WTC11 (cell line): ENCODE data around the gene DENND2C.

Experiments used
- ETV6 ChIP-seq: sonication (generic); formaldehyde crosslinking; IDR thresholded peaks from 2 replicates; pipeline ENCODE4 v1.8.1; 2022; ENCODE audit warnings: mild to moderate bottlenecking, missing genetic modification reagents
- NFE2L1 ChIP-seq: sonication (generic); formaldehyde crosslinking; IDR thresholded peaks from 2 replicates; pipeline ENCODE4 v1.8.1; 2023; ENCODE audit warnings: missing genetic modification reagents
- TCF7 ChIP-seq: sonication (generic); formaldehyde crosslinking; IDR thresholded peaks from 2 replicates; pipeline ENCODE4 v1.8.0; 2022; ENCODE audit warnings: mild to moderate bottlenecking, low read depth, missing genetic modification reagents, moderate library complexity
- TP53 ChIP-seq: sonication (generic); formaldehyde crosslinking; IDR thresholded peaks from 2 replicates; pipeline ENCODE4 v1.8.1; 2023; ENCODE audit warnings: mild to moderate bottlenecking, missing genetic modification reagents
- ZNF263 ChIP-seq: sonication (generic); formaldehyde crosslinking; IDR thresholded peaks from 2 replicates; pipeline ENCODE4 v1.8.1; 2022; ENCODE audit warnings: low read depth, mild to moderate bottlenecking, moderate library complexity, missing genetic modification reagents
- TF ChIP-seq, protein P1 (sequence below): fragments of 200-600 bp; IDR thresholded peaks from 2 replicates; pipeline ENCODE4 v1.8.0; 2022; ENCODE audit warnings: antibody characterized with exemption
- TF ChIP-seq, protein P2 (sequence below): sonication (generic); formaldehyde crosslinking; IDR thresholded peaks from 2 replicates; pipeline ENCODE4 v1.8.1; 2023; ENCODE audit warnings: mild to moderate bottlenecking, missing genetic modification reagents
- TF ChIP-seq, protein P3 (sequence below): sonication (generic); formaldehyde crosslinking; IDR thresholded peaks from 2 replicates; pipeline ENCODE4 v1.8.1; 2023; ENCODE audit warnings: mild to moderate bottlenecking, missing genetic modification reagents, moderate library complexity

DNA sequence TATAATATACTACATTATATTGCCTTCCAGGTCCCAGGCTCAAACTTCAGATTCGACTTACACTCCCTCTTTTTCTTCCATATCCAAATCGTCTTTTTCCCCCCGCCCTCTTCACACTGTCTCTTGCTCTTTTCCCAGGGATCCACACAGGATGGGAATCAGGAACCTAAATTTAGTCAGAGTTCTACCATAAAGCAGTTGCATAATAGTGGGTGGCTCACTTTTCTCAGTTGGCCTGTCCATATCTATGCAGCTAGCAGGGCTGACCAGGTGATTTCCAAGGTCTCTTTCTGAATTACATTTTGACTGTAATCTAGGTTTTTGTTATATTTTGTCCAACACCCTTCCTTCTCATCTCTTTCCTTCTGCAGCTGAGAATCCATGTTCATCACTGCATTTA, 80.7 kb downstream of the DENND2C start:
- TF ChIP-seq, protein P1, sequence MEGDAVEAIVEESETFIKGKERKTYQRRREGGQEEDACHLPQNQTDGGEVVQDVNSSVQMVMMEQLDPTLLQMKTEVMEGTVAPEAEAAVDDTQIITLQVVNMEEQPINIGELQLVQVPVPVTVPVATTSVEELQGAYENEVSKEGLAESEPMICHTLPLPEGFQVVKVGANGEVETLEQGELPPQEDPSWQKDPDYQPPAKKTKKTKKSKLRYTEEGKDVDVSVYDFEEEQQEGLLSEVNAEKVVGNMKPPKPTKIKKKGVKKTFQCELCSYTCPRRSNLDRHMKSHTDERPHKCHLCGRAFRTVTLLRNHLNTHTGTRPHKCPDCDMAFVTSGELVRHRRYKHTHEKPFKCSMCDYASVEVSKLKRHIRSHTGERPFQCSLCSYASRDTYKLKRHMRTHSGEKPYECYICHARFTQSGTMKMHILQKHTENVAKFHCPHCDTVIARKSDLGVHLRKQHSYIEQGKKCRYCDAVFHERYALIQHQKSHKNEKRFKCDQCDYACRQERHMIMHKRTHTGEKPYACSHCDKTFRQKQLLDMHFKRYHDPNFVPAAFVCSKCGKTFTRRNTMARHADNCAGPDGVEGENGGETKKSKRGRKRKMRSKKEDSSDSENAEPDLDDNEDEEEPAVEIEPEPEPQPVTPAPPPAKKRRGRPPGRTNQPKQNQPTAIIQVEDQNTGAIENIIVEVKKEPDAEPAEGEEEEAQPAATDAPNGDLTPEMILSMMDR = no peak
- TF ChIP-seq TP53 (CRISPR knock-in tag) = no peak
- TF ChIP-seq, protein P2, sequence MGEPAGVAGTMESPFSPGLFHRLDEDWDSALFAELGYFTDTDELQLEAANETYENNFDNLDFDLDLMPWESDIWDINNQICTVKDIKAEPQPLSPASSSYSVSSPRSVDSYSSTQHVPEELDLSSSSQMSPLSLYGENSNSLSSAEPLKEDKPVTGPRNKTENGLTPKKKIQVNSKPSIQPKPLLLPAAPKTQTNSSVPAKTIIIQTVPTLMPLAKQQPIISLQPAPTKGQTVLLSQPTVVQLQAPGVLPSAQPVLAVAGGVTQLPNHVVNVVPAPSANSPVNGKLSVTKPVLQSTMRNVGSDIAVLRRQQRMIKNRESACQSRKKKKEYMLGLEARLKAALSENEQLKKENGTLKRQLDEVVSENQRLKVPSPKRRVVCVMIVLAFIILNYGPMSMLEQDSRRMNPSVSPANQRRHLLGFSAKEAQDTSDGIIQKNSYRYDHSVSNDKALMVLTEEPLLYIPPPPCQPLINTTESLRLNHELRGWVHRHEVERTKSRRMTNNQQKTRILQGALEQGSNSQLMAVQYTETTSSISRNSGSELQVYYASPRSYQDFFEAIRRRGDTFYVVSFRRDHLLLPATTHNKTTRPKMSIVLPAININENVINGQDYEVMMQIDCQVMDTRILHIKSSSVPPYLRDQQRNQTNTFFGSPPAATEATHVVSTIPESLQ (CRISPR knock-in tag) = no peak
- TF ChIP-seq, protein P3, sequence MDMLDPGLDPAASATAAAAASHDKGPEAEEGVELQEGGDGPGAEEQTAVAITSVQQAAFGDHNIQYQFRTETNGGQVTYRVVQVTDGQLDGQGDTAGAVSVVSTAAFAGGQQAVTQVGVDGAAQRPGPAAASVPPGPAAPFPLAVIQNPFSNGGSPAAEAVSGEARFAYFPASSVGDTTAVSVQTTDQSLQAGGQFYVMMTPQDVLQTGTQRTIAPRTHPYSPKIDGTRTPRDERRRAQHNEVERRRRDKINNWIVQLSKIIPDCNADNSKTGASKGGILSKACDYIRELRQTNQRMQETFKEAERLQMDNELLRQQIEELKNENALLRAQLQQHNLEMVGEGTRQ (CRISPR knock-in tag) = no peak
- no peak for TF ChIP-seq ETV6 (CRISPR knock-in tag)
- TF ChIP-seq NFE2L1 (CRISPR knock-in tag) = no peak
- no peak for TF ChIP-seq ZNF263 (CRISPR knock-in tag)
- TF ChIP-seq TCF7 (CRISPR knock-in tag) = no peak
